Activated T-cell treated with anti-CD3 and anti-CD28 coated beads, Interleukin-2, amount 50 U/mL, for 48 hours (primary cell): Measurements from ENCODE around the gene CFAP69.
A peak's percentile ranks its signal among the peaks of the same experiment; 100 is the strongest.

Source experiments
- DNase-seq, 2 experiments: peaks; one replicate each; pipeline ENCODE4 v3.0.0-alpha.2; 2020

Gene CFAP69, protein sequence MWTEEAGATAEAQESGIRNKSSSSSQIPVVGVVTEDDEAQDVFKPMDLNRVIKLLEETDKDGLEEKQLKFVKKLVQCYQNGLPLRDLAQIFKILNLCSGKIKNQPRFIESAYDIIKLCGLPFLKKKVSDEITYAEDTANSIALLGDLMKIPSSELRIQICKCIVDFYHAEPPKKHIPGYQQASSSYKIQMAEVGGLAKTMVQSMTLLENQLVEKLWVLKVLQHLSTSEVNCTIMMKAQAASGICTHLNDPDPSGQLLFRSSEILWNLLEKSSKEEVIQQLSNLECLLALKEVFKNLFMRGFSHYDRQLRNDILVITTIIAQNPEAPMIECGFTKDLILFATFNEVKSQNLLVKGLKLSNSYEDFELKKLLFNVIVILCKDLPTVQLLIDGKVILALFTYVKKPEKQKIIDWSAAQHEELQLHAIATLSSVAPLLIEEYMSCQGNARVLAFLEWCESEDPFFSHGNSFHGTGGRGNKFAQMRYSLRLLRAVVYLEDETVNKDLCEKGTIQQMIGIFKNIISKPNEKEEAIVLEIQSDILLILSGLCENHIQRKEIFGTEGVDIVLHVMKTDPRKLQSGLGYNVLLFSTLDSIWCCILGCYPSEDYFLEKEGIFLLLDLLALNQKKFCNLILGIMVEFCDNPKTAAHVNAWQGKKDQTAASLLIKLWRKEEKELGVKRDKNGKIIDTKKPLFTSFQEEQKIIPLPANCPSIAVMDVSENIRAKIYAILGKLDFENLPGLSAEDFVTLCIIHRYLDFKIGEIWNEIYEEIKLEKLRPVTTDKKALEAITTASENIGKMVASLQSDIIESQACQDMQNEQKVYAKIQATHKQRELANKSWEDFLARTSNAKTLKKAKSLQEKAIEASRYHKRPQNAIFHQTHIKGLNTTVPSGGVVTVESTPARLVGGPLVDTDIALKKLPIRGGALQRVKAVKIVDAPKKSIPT

DNA sequence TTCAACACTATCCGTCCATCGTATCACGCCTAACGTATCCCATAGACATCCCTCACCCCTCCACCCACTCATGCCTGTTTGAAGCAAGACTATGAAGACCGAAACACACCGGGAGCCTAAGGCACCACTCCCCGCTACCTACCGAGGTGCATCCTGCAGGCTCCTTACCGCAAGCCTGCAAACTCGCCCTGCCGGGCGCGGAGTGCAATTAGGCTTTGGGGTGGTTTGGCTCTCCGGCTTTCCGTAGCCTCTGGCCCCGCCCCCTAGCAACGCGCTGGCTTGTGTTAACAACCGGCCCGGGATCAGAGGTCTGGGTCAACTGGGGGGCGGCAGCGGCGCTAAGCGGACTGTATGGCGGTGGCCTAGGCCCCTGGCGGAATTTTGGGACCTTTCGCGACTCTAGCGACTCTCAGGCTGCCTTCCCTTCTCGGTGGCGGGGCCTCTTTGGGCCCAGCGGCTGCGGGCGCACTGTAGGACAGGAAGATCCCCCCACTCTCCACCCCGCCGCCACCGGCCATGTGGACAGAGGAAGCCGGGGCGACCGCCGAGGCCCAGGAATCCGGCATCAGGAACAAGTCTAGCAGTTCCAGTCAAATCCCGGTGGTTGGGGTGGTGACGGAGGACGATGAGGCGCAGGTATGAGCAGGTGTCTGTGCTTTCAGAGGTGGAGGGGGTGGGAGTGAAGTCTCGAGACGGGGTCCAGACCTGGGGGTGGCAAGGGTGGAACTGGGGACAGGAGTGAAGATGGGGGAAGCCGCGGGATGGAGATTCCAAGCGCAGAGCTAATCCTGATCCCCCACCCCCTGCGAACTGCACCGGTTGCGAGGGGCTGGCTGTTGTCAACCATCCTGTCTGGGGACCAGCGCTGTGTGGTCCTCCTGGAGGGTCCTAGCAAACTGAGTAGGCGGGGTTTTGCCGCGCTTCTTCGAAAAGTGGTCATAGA is at the start of gene CFAP69:
Gene CFAP69, plus strand, starts transcription at position 266 of the 943 bp plus-strand sequence. Its CDS starts 251 bp downstream, at position 517.
- DNase-seq = peak; percentile 91 to 92

DNA sequence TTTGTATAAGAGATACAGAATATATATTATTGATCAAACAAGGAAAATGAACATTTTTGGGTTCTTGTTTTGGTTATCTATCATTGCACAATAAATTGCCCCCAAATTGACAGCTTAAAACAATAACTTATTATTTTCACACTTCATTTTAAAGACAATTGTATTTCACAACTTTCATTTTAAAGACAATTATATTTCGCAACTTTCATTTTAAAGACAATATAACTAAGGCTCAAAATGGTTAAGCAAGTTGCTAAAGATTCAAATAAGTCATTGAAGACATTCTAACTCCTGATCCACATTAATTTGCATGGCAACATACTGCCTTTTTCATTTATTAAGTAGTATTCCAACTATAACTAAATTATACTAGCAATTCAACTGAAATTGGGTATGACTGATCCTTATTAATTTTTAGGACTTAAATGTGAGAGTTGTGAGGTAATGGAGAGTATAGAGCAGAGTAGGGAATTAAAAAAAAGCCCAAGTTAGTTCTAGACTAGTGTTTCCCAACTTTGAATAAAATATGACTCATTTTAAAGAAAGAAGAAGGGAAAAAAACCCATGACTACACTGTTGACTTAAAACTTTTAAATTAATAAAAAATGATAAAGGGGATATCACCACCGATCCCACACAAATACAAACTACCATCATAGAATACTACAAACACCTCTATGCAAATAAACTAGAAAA is 43.3 kb upstream of the CFAP69 start:
- DNase-seq = no peak

- no peak for DNase-seq
These were observed 37.0 kb upstream of the CFAP69 start for GRCh38 chr7:90207956-90208355.

DNA sequence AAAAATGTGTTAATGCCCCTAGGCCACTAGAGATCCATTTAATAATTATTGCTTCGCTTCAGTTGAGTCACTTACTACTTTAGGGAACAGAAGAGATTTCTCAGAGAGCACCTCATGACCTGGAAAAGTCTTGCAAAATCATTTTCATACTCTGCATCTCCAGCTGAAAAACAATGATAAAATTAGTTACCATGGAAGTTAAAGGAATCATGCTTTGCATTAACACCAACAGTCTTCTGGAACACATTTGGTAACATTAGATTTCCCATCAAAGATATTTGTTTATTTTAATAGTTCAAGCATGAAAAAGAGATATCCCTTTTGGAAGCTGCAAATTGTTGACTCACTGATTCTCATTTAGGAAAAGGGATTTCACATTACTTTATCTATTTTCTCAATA is 35.2 kb upstream of the CFAP69 start:
- no peak for DNase-seq

DNA sequence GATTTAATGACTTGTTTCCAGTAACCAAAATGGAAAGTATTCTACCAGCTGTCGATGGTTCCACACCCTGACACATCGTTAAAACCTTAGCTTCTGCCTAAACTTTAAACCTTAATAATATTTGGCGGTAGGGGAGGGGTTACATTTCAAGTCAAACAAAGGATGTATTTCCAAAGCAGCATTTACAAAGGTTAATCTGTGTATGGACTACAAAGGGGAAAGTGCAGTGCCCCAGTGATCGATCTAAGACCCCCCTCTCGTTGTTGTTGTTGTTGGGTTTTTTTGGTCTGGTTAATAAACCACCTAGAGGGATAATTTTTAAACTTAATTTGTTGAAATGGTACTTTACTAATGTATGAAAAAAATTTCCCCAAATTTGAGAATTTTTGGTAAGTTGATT is 34.5 kb upstream of the CFAP69 start:
- no peak for DNase-seq

GRCh38 chr7:90210981-90211380 is 34.0 kb upstream of the CFAP69 start:
- no peak for DNase-seq

GRCh38 chr7:90211391-90212148 is 33.4 kb upstream of the CFAP69 start, which contains the start of gene STEAP2:
STEAP2 (plus strand) TSS chr7:90211740; CDS start chr7:90225083, 13,343 bp downstream.
- peak; percentile 51 to 61 for DNase-seq

GRCh38 chr7:90212149-90212495 is 32.9 kb upstream of the CFAP69 start:
- no peak for DNase-seq

DNA sequence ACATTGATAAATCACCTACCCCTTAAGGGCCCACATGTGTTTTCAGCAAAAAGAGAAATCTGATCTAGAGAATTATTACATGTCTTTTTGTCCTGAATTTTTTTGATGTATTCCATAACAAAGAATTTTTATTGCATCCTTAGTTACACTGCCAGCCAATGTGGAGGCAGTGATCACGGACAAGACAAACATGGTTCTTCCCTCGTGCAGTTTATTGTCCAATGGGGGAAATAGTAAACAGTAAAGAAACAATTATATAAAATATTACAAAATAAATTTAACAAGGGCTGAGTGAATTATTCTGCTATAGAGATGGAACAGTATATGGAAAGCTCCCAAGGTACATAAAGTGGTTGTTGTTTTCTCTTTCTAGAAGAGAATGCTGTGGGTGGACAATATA is 31.5 kb upstream of the CFAP69 start:
- no peak for DNase-seq

DNA sequence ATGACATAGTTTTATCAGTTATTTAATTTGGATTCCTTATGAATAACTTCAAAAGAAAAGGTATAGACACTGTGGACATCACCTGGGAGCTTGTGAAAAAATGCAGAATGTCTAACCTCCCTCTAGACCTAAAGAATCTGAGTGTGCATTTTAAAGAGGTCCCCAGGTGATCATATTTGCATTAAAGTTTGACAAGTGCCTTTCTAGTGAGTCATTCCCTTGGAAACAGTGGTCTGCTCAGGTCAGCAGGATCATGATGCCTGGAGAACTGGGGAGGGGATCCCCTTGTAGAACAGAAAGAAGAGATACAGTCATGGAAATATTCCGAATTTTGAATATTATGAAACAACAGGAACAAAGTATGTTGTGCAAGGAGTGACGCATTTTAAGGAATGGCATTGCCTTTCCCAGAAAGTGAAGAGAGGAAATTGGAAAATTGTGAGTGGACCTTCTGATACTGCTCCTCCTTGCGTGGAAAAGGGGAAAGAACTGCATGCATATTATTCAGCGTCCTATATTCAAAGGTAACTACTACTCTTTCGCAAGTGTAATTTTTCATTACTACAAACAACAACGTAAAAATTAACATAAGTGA is 28.8 kb upstream of the CFAP69 start:
- no peak for DNase-seq

GRCh38 chr7:90216771-90217170 is 28.2 kb upstream of the CFAP69 start:
- DNase-seq = no peak

GRCh38 chr7:90222390-90222789 is 22.6 kb upstream of the CFAP69 start:
- no peak for DNase-seq

DNA sequence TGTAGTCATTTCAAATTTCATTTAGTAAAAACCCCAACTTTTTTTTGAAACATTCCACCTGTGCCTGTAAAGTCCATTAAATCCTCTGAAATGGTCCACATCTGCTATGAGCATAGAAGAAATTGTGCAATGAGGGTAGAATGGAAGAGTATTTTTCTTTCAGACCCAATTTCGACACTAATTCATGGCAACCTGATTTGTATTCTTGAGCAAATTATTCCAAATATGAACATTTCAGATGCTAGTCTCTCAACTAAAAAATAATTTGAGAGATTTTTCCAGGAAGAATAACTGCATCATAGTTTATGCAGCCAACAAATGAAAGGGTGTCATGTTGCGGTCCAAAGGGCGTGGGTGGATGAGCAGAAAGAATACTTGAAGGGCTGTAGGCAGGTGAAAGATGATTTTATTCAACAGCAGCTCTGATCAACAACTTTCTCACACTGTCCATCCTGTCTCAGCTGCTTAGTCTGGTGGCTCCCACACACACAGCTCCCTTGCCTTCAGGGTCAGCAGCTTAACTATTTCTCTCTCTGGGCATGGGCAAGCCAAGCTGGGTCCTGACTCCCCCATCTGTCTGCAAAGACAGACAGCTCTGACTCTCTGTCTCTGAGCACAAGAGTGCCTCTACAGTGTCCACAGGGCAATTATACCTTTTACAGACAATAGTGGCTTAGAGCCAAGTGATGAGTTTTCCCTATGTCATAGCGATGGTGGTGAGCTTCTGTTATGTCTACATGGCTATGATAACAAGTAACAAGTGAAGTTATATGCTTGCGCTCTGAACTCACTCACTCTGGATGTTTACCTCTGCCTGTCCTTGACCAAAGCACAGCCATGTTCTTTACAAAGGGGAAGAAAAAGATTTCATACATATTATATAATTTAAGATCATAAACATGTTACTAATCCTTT is 21.9 kb upstream of the CFAP69 start:
- no peak for DNase-seq

- no peak for DNase-seq
These were observed 20.8 kb upstream of the CFAP69 start for GRCh38 chr7:90224195-90224594.

DNA sequence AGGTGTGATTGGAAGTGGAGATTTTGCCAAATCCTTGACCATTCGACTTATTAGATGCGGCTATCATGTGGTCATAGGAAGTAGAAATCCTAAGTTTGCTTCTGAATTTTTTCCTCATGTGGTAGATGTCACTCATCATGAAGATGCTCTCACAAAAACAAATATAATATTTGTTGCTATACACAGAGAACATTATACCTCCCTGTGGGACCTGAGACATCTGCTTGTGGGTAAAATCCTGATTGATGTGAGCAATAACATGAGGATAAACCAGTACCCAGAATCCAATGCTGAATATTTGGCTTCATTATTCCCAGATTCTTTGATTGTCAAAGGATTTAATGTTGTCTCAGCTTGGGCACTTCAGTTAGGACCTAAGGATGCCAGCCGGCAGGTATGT is 19.8 kb upstream of the CFAP69 start:
- DNase-seq = no peak

GRCh38 chr7:90225601-90226000 is 19.4 kb upstream of the CFAP69 start:
- DNase-seq = no peak

DNA sequence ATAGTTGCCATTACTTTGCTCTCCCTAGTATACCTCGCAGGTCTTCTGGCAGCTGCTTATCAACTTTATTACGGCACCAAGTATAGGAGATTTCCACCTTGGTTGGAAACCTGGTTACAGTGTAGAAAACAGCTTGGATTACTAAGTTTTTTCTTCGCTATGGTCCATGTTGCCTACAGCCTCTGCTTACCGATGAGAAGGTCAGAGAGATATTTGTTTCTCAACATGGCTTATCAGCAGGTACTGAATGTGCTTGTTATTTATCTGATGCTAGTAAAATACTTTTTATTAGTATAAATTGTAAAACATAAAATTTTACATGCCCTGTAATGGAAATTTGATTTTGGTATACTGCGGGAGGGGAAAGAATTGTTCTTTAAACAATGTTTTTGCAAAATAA is 17.7 kb upstream of the CFAP69 start:
- DNase-seq = no peak

GRCh38 chr7:90229682-90230081 is 15.3 kb upstream of the CFAP69 start:
- DNase-seq = no peak

- no peak for DNase-seq
These were observed 14.1 kb upstream of the CFAP69 start for GRCh38 chr7:90230834-90231233.

- no peak for DNase-seq
These were observed 13.7 kb upstream of the CFAP69 start for GRCh38 chr7:90231304-90231703.
